Lower lobe of right lung (tissue), 2 donors: ENCODE data around the gene FBXL14. TPM values are rescaled to one million over a fixed set of nuclear protein-coding genes. Genes with fewer than 3 reads are reported as not detected.

Source experiments
- ATAC-seq, 2 donors: fragments of 200-7000 bp; cut with Tn5 transposase; one replicate each; pipeline ENCODE4 v1.9.1; 2020 to 2022; ENCODE audit warnings: mild to moderate bottlenecking in 2 of 2, moderate library complexity in 2 of 2
- DNase-seq: peaks from one replicate; pipeline ENCODE4 v3.0.0-alpha.2; 2020
- H3K27ac ChIP-seq: fragments of 200-600 bp; one replicate; pipeline ENCODE4 v1.8.0; 2022
- H3K27me3 ChIP-seq: fragments of 200-600 bp; one replicate; pipeline ENCODE4 v1.8.0; 2022; ENCODE audit warnings: low read depth
- H3K36me3 ChIP-seq: fragments of 200-600 bp; one replicate; pipeline ENCODE4 v1.8.0; 2022; ENCODE audit warnings: mild to moderate bottlenecking
- H3K4me1 ChIP-seq: fragments of 200-600 bp; one replicate; pipeline ENCODE4 v1.8.0; 2022
- H3K4me3 ChIP-seq: fragments of 200-600 bp; one replicate; pipeline ENCODE4 v1.8.0; 2022; ENCODE audit warnings: mild to moderate bottlenecking
- H3K9me3 ChIP-seq: fragments of 200-600 bp; one replicate; pipeline ENCODE4 v1.8.0; 2022
- CTCF ChIP-seq: fragments of 200-600 bp; IDR thresholded peaks from one replicate; pipeline ENCODE4 v1.8.0; 2022; ENCODE audit warnings: antibody characterized with exemption, mild to moderate bottlenecking
- intact Hi-C: fragments of 100-400 bp; cut with DNase I; formaldehyde crosslinking; loops from one replicate; pipeline ENCODE4 v1.11.0; 2022
- total RNA-seq: library from RNA; stranded (reverse); fragmentation: NEBNext Ultra II Directional; extraction: Animal tissue kit (Norgen Biotek cat#: 25700); gene quantifications from one replicate; pipeline ENCODE4 v1.2.1, GENCODE V29; 2021
- donor health status: DM: no; HTN: yes; CAD: no; lungs with severe emphysema.

Gene FBXL14
- total RNA-seq, 1 donor from 2014 or later = 16.6 TPM

DNA sequence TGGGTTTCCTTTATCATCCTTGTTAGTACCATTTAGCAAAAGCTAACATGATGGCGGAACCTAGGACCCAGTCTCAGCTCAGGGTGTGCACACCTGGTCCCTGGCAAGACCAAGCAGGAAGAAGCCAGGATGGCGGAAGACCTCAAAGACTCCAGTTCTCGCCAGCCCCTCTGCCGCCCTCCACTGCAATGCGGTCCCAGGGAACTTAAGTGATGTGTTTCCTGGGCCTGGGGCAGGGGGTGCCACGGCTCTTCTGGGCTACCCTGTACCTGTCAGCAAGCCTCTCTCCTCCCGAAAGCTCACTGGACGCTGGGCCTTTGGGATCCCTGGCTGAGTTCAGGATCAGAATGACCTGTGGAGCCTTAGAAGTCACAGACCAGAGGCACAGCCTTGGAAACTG is 71.3 kb downstream of the FBXL14 start:
- Histone ChIP-seq H3K4me1 (no peaks in the 10 kb centered on the region), H3K4me3 (no peak overlapping the region), H3K9me3 (no peaks in the 10 kb centered on the region), H3K27ac (no peak overlapping the region), H3K36me3 (no peaks in the 10 kb centered on the region), H3K27me3 (peaks cover 8% of the 10 kb centered on the region)
- TF ChIP-seq CTCF = no peak
- DNase-seq (no peak), ATAC-seq (no peak)
- intact Hi-C loops = no loop called here

DNA sequence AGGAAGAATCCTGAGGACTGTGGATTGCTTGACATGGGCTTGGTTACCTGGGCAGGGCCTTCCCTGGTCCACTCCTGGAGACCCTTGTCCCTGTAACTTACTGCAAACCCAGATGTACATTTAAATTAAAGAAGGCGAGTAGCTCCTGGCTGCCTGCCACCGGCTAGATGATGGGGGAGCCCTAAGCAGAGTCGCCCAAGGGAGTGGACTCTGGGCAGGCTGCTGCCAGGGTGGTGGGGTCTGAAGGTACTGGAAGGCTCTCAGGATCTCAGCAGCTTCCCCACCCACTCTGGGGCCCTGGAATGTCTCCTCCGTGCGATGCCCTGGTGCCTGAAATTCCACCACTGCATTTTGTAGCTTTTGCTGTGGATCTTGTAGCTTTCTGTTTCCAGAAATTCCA is 74.7 kb downstream of the FBXL14 start:
- Histone ChIP-seq H3K4me1 (no peaks in the 10 kb centered on the region), H3K4me3 (no peak overlapping the region), H3K9me3 (no peaks in the 10 kb centered on the region), H3K36me3 (no peaks in the 10 kb centered on the region), H3K27me3 (no peaks in the 10 kb centered on the region), H3K27ac (no peak overlapping the region)
- intact Hi-C loops = no loop called here
- peak; percentile 9 to 23 for ATAC-seq
- TF ChIP-seq CTCF = no peak
- no peak for DNase-seq

- H3K4me1 ChIP-seq = no peaks in the 10 kb centered on the region
- H3K27me3 ChIP-seq = no peaks in the 10 kb centered on the region
- intact Hi-C loops = no loop called here
- H3K4me3 ChIP-seq = no peak overlapping the region
- peak; percentile 77 to 89 for ATAC-seq
- no peak overlapping the region for H3K27ac ChIP-seq
- H3K9me3 ChIP-seq = no peaks in the 10 kb centered on the region
- no peak for DNase-seq
- TF ChIP-seq CTCF = no peak
- H3K36me3 ChIP-seq = no peaks in the 10 kb centered on the region
Observed at GRCh38 chr12:1518591-1519516, 75.5 kb downstream of the FBXL14 start.

DNA sequence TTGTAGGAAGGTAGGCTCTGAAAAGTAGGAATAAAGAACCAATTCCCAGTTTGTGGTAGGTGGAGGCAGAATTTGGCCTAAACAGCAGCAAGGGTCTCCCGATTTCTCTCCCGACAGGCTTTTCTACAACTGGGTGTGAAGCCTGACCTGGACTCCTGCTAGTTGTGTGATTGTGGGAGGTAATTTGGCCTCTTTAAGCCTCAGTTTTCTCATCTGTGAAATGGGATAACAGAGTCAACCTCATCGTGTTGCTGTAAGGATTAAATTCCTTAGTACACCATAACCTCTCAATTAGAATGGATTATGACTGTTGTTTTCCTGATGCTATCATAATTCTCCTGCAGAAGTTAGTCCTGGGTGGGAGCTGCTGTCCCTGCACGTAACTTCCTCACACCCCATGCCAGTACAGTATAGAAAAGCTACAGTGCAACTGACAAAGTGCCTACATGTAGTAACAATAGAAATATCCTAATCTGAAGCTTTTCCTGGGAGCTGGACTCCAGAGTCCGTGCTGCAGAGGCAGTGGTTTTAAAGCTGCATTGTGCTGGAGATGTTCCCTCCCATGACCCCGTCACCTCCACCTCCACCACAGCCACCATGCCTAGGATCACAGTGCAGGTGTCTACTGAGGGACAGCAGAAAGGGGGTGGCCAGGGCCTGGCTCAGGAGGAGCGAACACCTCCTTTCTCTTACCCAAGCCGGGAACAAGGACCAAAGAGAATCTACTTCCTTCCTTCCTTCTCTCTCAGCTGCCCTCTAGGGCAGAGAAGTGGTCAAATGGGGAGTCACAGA is 76.5 kb downstream of the FBXL14 start:
- Histone ChIP-seq H3K27ac (no peak overlapping the region), H3K4me1 (no peaks in the 10 kb centered on the region), H3K36me3 (no peaks in the 10 kb centered on the region), H3K27me3 (no peaks in the 10 kb centered on the region), H3K9me3 (no peaks in the 10 kb centered on the region), H3K4me3 (no peak overlapping the region)
- DNase-seq (no peak), ATAC-seq (no peak)
- no peak for TF ChIP-seq CTCF
- intact Hi-C loops = no loop called here

DNA sequence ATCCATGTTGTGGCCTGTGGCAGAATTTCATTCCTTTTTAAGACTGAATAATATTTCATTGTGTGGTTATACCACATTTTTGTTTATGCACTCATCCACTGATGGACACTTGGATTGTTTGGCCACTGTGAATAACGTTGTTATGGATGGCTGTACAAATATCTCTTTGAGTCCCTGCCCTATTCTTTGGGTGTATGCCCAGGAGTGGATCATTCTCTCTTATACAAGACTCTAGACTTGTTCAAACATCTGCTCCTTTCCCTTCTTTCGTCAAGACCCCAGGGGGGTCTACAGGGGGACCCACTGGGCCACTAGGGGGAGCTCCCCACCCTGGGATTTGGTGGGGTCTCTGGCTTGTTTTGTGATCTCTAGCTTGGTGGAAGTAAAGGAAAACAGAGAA is 77.4 kb downstream of the FBXL14 start:
- Histone ChIP-seq H3K27me3 (no peaks in the 10 kb centered on the region), H3K4me1 (no peaks in the 10 kb centered on the region), H3K4me3 (no peak overlapping the region), H3K9me3 (no peaks in the 10 kb centered on the region), H3K36me3 (no peaks in the 10 kb centered on the region), H3K27ac (no peak overlapping the region)
- intact Hi-C loops = no loop called here
- DNase-seq (no peak), ATAC-seq (peak in 1 of 2 donors; percentile 5)
- no peak for TF ChIP-seq CTCF

Other genes with a start within 250 kb of the FBXL14 start
- gene WNT5B, start 34.6 kb upstream of the FBXL14 start, total RNA-seq = 6.1 TPM
- 83.8 TPM for gene ADIPOR2, start 96.5 kb upstream of the FBXL14 start, total RNA-seq
- not detected for gene LRTM2, start 226.0 kb upstream of the FBXL14 start, total RNA-seq